ENCODE data around the gene OR52K1. TPM values are rescaled to one million over a fixed set of nuclear protein-coding genes. Genes with fewer than 3 reads are reported as not detected.

OR52K1 gene
- total RNA-seq: not detected in 2 replicates
- polyA plus RNA-seq: not detected in 2 replicates
- polyA plus RNA-seq (2012): not detected in 2 replicates
- polyA minus RNA-seq (ENCODE audit: low replicate concordance): not detected in 2 replicates

DNA sequence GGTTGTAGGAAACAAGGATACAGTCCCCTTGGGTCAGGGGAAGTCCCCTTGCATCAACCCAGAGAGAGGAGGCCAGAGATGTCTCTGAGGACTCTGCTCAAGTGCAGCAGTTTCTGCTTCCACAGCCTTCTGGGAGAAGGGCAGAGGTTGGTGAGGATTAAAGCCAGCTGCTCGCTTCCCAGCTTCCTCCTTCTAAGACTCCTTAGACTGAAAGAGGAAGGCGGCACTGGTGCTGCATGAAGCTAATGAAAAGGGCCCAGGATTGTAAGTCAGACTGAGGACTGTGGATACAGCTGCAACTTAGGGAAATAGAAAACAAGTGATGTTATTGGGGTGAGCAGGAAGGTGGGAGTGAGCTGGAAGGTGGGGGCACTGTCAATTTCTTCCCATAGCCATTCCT is at the start of gene OR52K1:
Gene OR52K1, plus strand, starts transcription at position 202 of the 400 bp plus-strand sequence. CDS start 6,255 bp downstream, outside the sequence.
- Histone ChIP-seq H3K4me2 (ENCODE audit: extremely low read depth, insufficient read depth, low read length) (no peak within 1 kb of the TSS), H3K4me3 (replicated peaks in 1 of 4; ENCODE audit: control extremely low read depth in 1 of 4, insufficient read depth in 1 of 4, low read depth in 3 of 4, low read length in 4 of 4) (no peak within 1 kb of the TSS), H4K20me1 (ENCODE audit: control insufficient read depth, extremely low read depth, insufficient read depth, low read length) (no peaks in the 10 kb centered on the region), H2AFZ (ENCODE audit: low read length) (no peak within 1 kb of the TSS), H3K79me2 (ENCODE audit: control insufficient read depth, insufficient read depth, low read length) (no peaks in the 10 kb centered on the region), H3K9me3 (ENCODE audit: control insufficient read depth, insufficient read depth, low read depth, low read length) (no peaks in the 10 kb centered on the region), H3K9ac (ENCODE audit: insufficient read depth, low read length) (no peak within 1 kb of the TSS), H3K27me3 (ENCODE audit: control insufficient read depth, insufficient read depth, low read length) (no peaks in the 10 kb centered on the region), H3K27ac (ENCODE audit: insufficient read depth, low read length) (no peak within 1 kb of the TSS), H3K36me3 (ENCODE audit: control insufficient read depth, insufficient read depth, low read length) (no peaks in the 10 kb centered on the region), H3K4me1 (ENCODE audit: control insufficient read depth, extremely low read depth, insufficient read depth, low read length) (no peaks in the 10 kb centered on the region)
- DNase-seq (ENCODE audit: low read depth in 2 of 2): no peak
- TF ChIP-seq EZH2 (IDR thresholded peaks at IDR 0.05; ENCODE audit: low read length, missing control alignments) (no peak), CTCF (conservative IDR thresholded peaks at IDR 0.05 in 1 of 2, IDR thresholded peaks at IDR 0.05 in 1 of 2; ENCODE audit: low read depth in 1 of 2, low read length in 2 of 2) (no peak)

DNA sequence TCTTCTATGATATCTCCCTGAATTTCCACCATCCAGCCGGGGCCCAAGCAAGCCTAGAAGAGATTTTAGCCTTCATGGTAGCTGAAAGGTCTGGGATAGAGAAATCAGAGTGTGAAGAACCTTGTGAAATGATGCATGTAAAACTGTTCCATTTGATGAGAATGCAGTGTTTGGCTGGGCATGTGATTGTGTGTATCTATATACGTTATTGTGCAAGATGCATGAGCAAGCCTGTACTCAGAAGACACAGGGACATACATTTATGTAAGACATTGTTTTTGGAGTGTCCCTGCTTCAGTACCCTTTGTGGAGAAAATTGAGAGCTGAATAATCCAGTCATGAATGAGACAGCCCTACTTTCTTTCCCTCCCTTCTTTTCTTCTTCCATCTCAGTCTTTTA is 48.6 kb upstream of the OR52K1 start:
- Histone ChIP-seq H3K9me3 (ENCODE audit: control insufficient read depth, insufficient read depth, low read depth, low read length) (no peaks in the 10 kb centered on the region), H3K4me2 (ENCODE audit: extremely low read depth, insufficient read depth, low read length) (no peak overlapping the region), H3K27me3 (ENCODE audit: control insufficient read depth, insufficient read depth, low read length) (no peaks in the 10 kb centered on the region), H2AFZ (ENCODE audit: low read length) (no peak overlapping the region), H3K4me1 (ENCODE audit: control insufficient read depth, extremely low read depth, insufficient read depth, low read length) (no peaks in the 10 kb centered on the region), H3K36me3 (ENCODE audit: control insufficient read depth, insufficient read depth, low read length) (no peaks in the 10 kb centered on the region), H3K27ac (ENCODE audit: insufficient read depth, low read length) (no peak overlapping the region), H3K4me3 (replicated peaks in 1 of 4; ENCODE audit: control extremely low read depth in 1 of 4, insufficient read depth in 1 of 4, low read depth in 3 of 4, low read length in 4 of 4) (no peak overlapping the region), H3K9ac (ENCODE audit: insufficient read depth, low read length) (no peak overlapping the region), H3K79me2 (ENCODE audit: control insufficient read depth, insufficient read depth, low read length) (no peaks in the 10 kb centered on the region), H4K20me1 (ENCODE audit: control insufficient read depth, extremely low read depth, insufficient read depth, low read length) (no peaks in the 10 kb centered on the region)
- TF ChIP-seq CTCF (conservative IDR thresholded peaks at IDR 0.05 in 1 of 2, IDR thresholded peaks at IDR 0.05 in 1 of 2; ENCODE audit: low read depth in 1 of 2, low read length in 2 of 2): no peak
- no peak for TF ChIP-seq EZH2 (IDR thresholded peaks at IDR 0.05; ENCODE audit: low read length, missing control alignments)
- DNase-seq (ENCODE audit: low read depth in 2 of 2): no peak

DNA sequence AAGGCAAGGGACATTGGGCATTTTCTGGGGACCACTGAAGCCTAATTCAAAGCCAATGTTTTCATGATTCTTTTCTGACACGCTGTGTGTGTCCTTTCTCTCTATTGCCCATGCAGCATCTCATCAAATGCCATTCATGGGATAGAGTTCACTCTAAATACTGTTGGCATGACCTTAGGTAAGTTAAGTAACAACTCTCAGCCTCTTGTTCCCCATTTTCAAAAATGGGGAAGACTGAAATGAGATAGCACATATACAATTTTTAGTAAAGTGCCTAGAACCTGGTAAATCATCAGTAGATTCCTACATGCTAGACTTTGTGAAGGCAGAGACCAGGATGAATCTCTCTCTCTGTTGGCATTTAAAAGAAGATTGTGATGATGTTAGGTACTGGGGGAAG is 46.0 kb upstream of the OR52K1 start:
- Histone ChIP-seq H3K79me2 (ENCODE audit: control insufficient read depth, insufficient read depth, low read length) (no peaks in the 10 kb centered on the region), H4K20me1 (ENCODE audit: control insufficient read depth, extremely low read depth, insufficient read depth, low read length) (no peaks in the 10 kb centered on the region), H2AFZ (ENCODE audit: low read length) (no peak overlapping the region), H3K27me3 (ENCODE audit: control insufficient read depth, insufficient read depth, low read length) (no peaks in the 10 kb centered on the region), H3K36me3 (ENCODE audit: control insufficient read depth, insufficient read depth, low read length) (no peaks in the 10 kb centered on the region), H3K4me3 (replicated peaks in 1 of 4; ENCODE audit: control extremely low read depth in 1 of 4, insufficient read depth in 1 of 4, low read depth in 3 of 4, low read length in 4 of 4) (no peak overlapping the region), H3K9ac (ENCODE audit: insufficient read depth, low read length) (no peak overlapping the region), H3K9me3 (ENCODE audit: control insufficient read depth, insufficient read depth, low read depth, low read length) (no peaks in the 10 kb centered on the region), H3K4me2 (ENCODE audit: extremely low read depth, insufficient read depth, low read length) (no peak overlapping the region), H3K27ac (ENCODE audit: insufficient read depth, low read length) (no peak overlapping the region), H3K4me1 (ENCODE audit: control insufficient read depth, extremely low read depth, insufficient read depth, low read length) (no peaks in the 10 kb centered on the region)
- TF ChIP-seq EZH2 (IDR thresholded peaks at IDR 0.05; ENCODE audit: low read length, missing control alignments): no peak
- no peak for TF ChIP-seq CTCF (conservative IDR thresholded peaks at IDR 0.05 in 1 of 2, IDR thresholded peaks at IDR 0.05 in 1 of 2; ENCODE audit: low read depth in 1 of 2, low read length in 2 of 2)
- DNase-seq (ENCODE audit: low read depth in 2 of 2): no peak
